Vagina (tissue), 2 donors: Measurements from ENCODE around the gene DHX35.

Experiments
- POLR2A ChIP-seq, 2 donors: fragments of 450-650 bp; IDR thresholded peaks; one replicate each; pipeline ENCODE4 v1.6.1; 2017; ENCODE audit warnings: antibody characterized with exemption in 2 of 2, mild to moderate bottlenecking in 2 of 2, moderate library complexity in 2 of 2
- TF ChIP-seq, protein P1 (sequence below), 3 experiments: fragments of 450-650 bp in 2 of 3; fragments of 200-600 bp in 1 of 3; sonication (generic) in 1 of 3; IDR thresholded peaks; one replicate each; pipeline ENCODE4 v1.5.1; 2017 to 2019; ENCODE audit warnings: antibody characterized with exemption in 3 of 3, mild to moderate bottlenecking in 2 of 3, moderate library complexity in 2 of 3

DNA sequence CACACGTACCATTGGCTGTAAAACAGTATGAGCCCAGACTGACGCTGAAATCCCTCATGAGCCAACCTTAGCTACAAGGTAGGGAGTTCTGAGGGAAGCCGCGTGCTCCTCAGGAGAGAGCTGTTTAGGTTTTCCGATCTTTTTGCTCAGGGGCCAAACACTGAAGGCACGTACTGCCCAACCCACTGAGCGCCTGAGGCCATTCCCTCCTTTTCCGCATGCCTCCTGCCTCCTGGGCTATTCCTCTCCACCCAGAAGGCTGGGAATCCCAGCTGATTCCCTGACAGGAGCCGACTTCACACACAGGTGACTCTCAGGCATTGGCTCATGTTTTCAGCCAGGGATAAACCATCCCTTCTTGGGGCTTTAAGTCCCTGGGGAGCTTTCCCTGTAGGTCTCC, 41.3 kb upstream of the DHX35 start:
- TF ChIP-seq, protein P1, sequence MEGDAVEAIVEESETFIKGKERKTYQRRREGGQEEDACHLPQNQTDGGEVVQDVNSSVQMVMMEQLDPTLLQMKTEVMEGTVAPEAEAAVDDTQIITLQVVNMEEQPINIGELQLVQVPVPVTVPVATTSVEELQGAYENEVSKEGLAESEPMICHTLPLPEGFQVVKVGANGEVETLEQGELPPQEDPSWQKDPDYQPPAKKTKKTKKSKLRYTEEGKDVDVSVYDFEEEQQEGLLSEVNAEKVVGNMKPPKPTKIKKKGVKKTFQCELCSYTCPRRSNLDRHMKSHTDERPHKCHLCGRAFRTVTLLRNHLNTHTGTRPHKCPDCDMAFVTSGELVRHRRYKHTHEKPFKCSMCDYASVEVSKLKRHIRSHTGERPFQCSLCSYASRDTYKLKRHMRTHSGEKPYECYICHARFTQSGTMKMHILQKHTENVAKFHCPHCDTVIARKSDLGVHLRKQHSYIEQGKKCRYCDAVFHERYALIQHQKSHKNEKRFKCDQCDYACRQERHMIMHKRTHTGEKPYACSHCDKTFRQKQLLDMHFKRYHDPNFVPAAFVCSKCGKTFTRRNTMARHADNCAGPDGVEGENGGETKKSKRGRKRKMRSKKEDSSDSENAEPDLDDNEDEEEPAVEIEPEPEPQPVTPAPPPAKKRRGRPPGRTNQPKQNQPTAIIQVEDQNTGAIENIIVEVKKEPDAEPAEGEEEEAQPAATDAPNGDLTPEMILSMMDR (IDR thresholded peaks at IDR 0.05): no peak
- TF ChIP-seq POLR2A (IDR thresholded peaks at IDR 0.05): no peak
